GM23338 (cell line): ENCODE data around the gene PID1. TPM values are rescaled to one million over a fixed set of nuclear protein-coding genes. Genes with fewer than 3 reads are reported as not detected.

Source experiments
- ATAC-seq: fragments of 200-7000 bp; cut with Tn5 transposase; 3 replicates; pipeline ENCODE4 v1.9.1; 2020
- DNase-seq: peaks from one replicate; pipeline ENCODE4 v3.0.0-alpha.2; 2015; ENCODE audit warnings: low spot score
- H2AFZ ChIP-seq: fragments of 200-600 bp; sonication (generic); 2 replicates; pipeline ENCODE4 v1.8.0; 2016; ENCODE audit warnings: antibody characterized with exemption, mild to moderate bottlenecking, moderate library complexity
- H3F3A ChIP-seq: fragments of 200-600 bp; sonication (generic); replicated peaks from 2 replicates; pipeline ENCODE4 v1.8.0; 2017; ENCODE audit warnings: antibody characterized with exemption, mixed run types, low read depth
- H3K27ac ChIP-seq: fragments of 200-600 bp; sonication (generic); 2 replicates; pipeline ENCODE4 v1.6.1; 2016; ENCODE audit warnings: low read depth
- H3K27me3 ChIP-seq: fragments of 200-600 bp; sonication (generic); 2 replicates; pipeline ENCODE4 v1.8.0; 2016; ENCODE audit warnings: mild to moderate bottlenecking, mixed run types, moderate library complexity; ENCODE audit not compliant: insufficient read depth
- H3K36me3 ChIP-seq: fragments of 200-600 bp; sonication (generic); 2 replicates; pipeline ENCODE4 v1.8.0; 2016; ENCODE audit warnings: mild to moderate bottlenecking; ENCODE audit not compliant: insufficient read depth
- H3K4me1 ChIP-seq: fragments of 200-600 bp; sonication (generic); 2 replicates; pipeline ENCODE4 v1.8.0; 2016; ENCODE audit warnings: mild to moderate bottlenecking, moderate library complexity; ENCODE audit not compliant: insufficient read depth
- H3K4me2 ChIP-seq: fragments of 200-600 bp; sonication (generic); 2 replicates; pipeline ENCODE4 v1.7.1; 2017; ENCODE audit warnings: mixed run types
- H3K4me3 ChIP-seq: fragments of 200-600 bp; sonication (generic); 2 replicates; pipeline ENCODE4 v1.6.1; 2016; ENCODE audit warnings: mixed run types
- H3K79me2 ChIP-seq: fragments of 200-600 bp; sonication (generic); replicated peaks from 2 replicates; pipeline ENCODE4 v1.8.0; 2017; ENCODE audit warnings: mild to moderate bottlenecking; ENCODE audit not compliant: insufficient read depth
- H3K9me2 ChIP-seq: fragments of 200-600 bp; sonication (generic); 2 replicates; pipeline ENCODE4 v1.8.0; 2017; ENCODE audit not compliant: insufficient read depth
- H4K20me1 ChIP-seq: fragments of 200-600 bp; sonication (generic); replicated peaks from 2 replicates; pipeline ENCODE4 v1.8.0; 2017; ENCODE audit warnings: mild to moderate bottlenecking; ENCODE audit not compliant: insufficient read depth
- H3K27ac Mint-ChIP-seq: 2 replicates; pipeline ENCODE4 v1.8.0; 2020; ENCODE audit warnings: inconsistent platforms, mild to moderate bottlenecking, moderate library complexity, mixed read lengths
- H3K27me3 Mint-ChIP-seq: 3 replicates; pipeline ENCODE4 v1.8.0; 2022; ENCODE audit warnings: low read depth, mild to moderate bottlenecking, moderate library complexity, mixed read lengths, inconsistent platforms; ENCODE audit not compliant: insufficient read depth, poor library complexity
- H3K36me3 Mint-ChIP-seq: 3 replicates; pipeline ENCODE4 v1.8.0; 2021; ENCODE audit warnings: low read depth, mild to moderate bottlenecking, inconsistent platforms, moderate library complexity, mixed read lengths
- H3K4me1 Mint-ChIP-seq: 3 replicates; pipeline ENCODE4 v1.8.0; 2020; ENCODE audit warnings: mild to moderate bottlenecking, inconsistent platforms, mixed read lengths
- H3K4me3 Mint-ChIP-seq: 3 replicates; pipeline ENCODE4 v1.8.0; 2021; ENCODE audit warnings: moderate library complexity, mild to moderate bottlenecking, inconsistent platforms, mixed read lengths
- H3K9me3 Mint-ChIP-seq: 3 replicates; pipeline ENCODE4 v1.8.0; 2020; ENCODE audit warnings: moderate library complexity, mild to moderate bottlenecking, inconsistent platforms, mixed read lengths
- CREB1 ChIP-seq: fragments of 250-450 bp; sonication (Bioruptor Pico); IDR thresholded peaks from 2 replicates; pipeline ENCODE4 v1.5.0; 2020; ENCODE audit warnings: low read depth, mild to moderate bottlenecking, moderate library complexity
- ETS1 ChIP-seq: IDR thresholded peaks from 2 replicates; pipeline ENCODE4 v1.6.1; 2016; ENCODE audit warnings: antibody characterized with exemption
- EZH2 ChIP-seq: fragments of 200-600 bp; sonication (generic); IDR thresholded peaks from one replicate; pipeline ENCODE4 v1.8.0; 2017; ENCODE audit warnings: antibody characterized with exemption, mild to moderate bottlenecking, low read depth; ENCODE audit not compliant: unreplicated experiment
- EZH2phosphoT487 ChIP-seq: fragments of 200-600 bp; sonication (generic); IDR thresholded peaks from one replicate; pipeline ENCODE4 v1.8.1; 2018; ENCODE audit warnings: antibody characterized with exemption; ENCODE audit not compliant: unreplicated experiment
- JUNB ChIP-seq: IDR thresholded peaks from one replicate; pipeline ENCODE4 v1.6.1; 2016; ENCODE audit warnings: antibody characterized with exemption; ENCODE audit not compliant: unreplicated experiment
- NANOG ChIP-seq: IDR thresholded peaks from 2 replicates; pipeline ENCODE4 v1.6.1; 2016; ENCODE audit warnings: antibody characterized with exemption, borderline replicate concordance
- POLR2AphosphoS5 ChIP-seq: IDR thresholded peaks from 2 replicates; pipeline ENCODE4 v1.6.1; 2016; ENCODE audit warnings: antibody characterized with exemption, low read depth
- REST ChIP-seq: IDR thresholded peaks from one replicate; pipeline ENCODE4 v1.6.1; 2018; ENCODE audit warnings: antibody characterized with exemption; ENCODE audit not compliant: unreplicated experiment
- STAT1 ChIP-seq: IDR thresholded peaks from one replicate; pipeline ENCODE4 v1.6.1; 2016; ENCODE audit warnings: antibody characterized with exemption; ENCODE audit not compliant: unreplicated experiment
- ZNF114 ChIP-seq: fragments of 250-450 bp; sonication (Bioruptor Pico); IDR thresholded peaks from 2 replicates; pipeline ENCODE4 v1.5.0; 2020; ENCODE audit warnings: mild to moderate bottlenecking, moderate library complexity
- ZNF331 ChIP-seq: fragments of 250-450 bp; sonication (Bioruptor Pico); IDR thresholded peaks from 2 replicates; pipeline ENCODE4 v1.5.0; 2020; ENCODE audit warnings: low read depth, mild to moderate bottlenecking, moderate library complexity
- ZNF462 ChIP-seq: fragments of 250-450 bp; sonication (Bioruptor Pico); IDR thresholded peaks from 2 replicates; pipeline ENCODE4 v1.5.0; 2020; ENCODE audit warnings: mild to moderate bottlenecking, moderate library complexity
- polyA plus RNA-seq: library from polyadenylated mRNA; unstranded; fragments of >200 nt; fragmentation: Nextera tagmentation; extraction: Ambion mirVana; gene quantifications from 2 replicates; pipeline ENCODE4 v1.2.1, GENCODE V29; 2016
- total RNA-seq: library from RNA; depleted of rRNA; stranded (reverse); fragments of >200 nt; shearing (Covaris generic); gene quantifications from 2 replicates; pipeline ENCODE4 v1.2.3, GENCODE V29; 2014
- TF ChIP-seq, protein P1 (sequence below), 2 experiments: fragments of 200-600 bp in 1 of 2; sonication (generic) in 1 of 2; conservative IDR thresholded peaks; 2 replicates each; pipeline versions ENCODE4 v1.5.1 to v1.6.1; 2016 to 2017; ENCODE audit warnings: antibody characterized with exemption in 2 of 2, low read depth in 2 of 2, mild to moderate bottlenecking in 2 of 2, moderate library complexity in 1 of 2

The PID1 gene
- total and polyA plus RNA-seq, 2 experiments from 2014 or later = 1.7 to 2.4 TPM

GRCh38 chr2:229050133-229050532, 221.0 kb downstream of the PID1 start:
- no peak overlapping the region for H3K4me2 ChIP-seq
- no peak overlapping the region for H3K27ac ChIP-seq
- H3K4me3 ChIP-seq = no peak overlapping the region
- DNase-seq (no peak), ATAC-seq (no peak)
- H3K9me3 Mint-ChIP-seq = no peaks in the 10 kb centered on the region
- H4K20me1 ChIP-seq = no peaks in the 10 kb centered on the region
- H2AFZ ChIP-seq = no peak overlapping the region
- no peaks in the 10 kb centered on the region for H3K27me3 Mint-ChIP-seq
- H3K36me3 ChIP-seq = no peaks in the 10 kb centered on the region
- H3K9me2 ChIP-seq = no peaks in the 10 kb centered on the region
- no peaks in the 10 kb centered on the region for H3K27me3 ChIP-seq
- no peaks in the 10 kb centered on the region for H3F3A ChIP-seq
- no peaks in the 10 kb centered on the region for H3K36me3 Mint-ChIP-seq
- H3K79me2 ChIP-seq = no peaks in the 10 kb centered on the region
- no peak overlapping the region for H3K27ac Mint-ChIP-seq
- TF ChIP-seq JUNB (no peak), ZNF114 (CRISPR knock-in tag) (no peak), CREB1 (CRISPR knock-in tag) (no peak), REST (no peak), POLR2AphosphoS5 (no peak), EZH2phosphoT487 (no peak), ZNF331 (no peak), ETS1 (no peak), STAT1 (no peak), NANOG (no peak), ZNF462 (CRISPR knock-in tag) (no peak), EZH2 (no peak)
- TF ChIP-seq, protein P1, sequence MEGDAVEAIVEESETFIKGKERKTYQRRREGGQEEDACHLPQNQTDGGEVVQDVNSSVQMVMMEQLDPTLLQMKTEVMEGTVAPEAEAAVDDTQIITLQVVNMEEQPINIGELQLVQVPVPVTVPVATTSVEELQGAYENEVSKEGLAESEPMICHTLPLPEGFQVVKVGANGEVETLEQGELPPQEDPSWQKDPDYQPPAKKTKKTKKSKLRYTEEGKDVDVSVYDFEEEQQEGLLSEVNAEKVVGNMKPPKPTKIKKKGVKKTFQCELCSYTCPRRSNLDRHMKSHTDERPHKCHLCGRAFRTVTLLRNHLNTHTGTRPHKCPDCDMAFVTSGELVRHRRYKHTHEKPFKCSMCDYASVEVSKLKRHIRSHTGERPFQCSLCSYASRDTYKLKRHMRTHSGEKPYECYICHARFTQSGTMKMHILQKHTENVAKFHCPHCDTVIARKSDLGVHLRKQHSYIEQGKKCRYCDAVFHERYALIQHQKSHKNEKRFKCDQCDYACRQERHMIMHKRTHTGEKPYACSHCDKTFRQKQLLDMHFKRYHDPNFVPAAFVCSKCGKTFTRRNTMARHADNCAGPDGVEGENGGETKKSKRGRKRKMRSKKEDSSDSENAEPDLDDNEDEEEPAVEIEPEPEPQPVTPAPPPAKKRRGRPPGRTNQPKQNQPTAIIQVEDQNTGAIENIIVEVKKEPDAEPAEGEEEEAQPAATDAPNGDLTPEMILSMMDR (conservative IDR thresholded peaks at IDR 0.05; ENCODE audit: low read depth in 2 of 2) = no peak
- no peak overlapping the region for H3K4me3 Mint-ChIP-seq
- H3K4me1 Mint-ChIP-seq = peaks cover 18% of the 10 kb centered on the region
- 0 out of 2 replicates have a peak, but pooled peaks cover 3% of the 10 kb centered on the region for H3K4me1 ChIP-seq
